NCI-H774 (cell line): ENCODE measurements around the gene SLBP.
"Not testable (repeated sequence)": the region's sequence is repeated elsewhere in the genome, so short reads cannot be mapped to it uniquely, and the experiment has no call there.

Source experiments
- DNase-seq: peaks from one replicate; lab custom pipeline; 2025; lab: John Stamatoyannopoulos, UW

SLBP gene

GRCh38 chr4:1711055-1711570, 1.0 kb downstream of the SLBP start:
- no peak for DNase-seq

GRCh38 chr4:1708581-1708980, 3.5 kb downstream of the SLBP start:
- DNase-seq: no peak

GRCh38 chr4:1706358-1706757, 5.8 kb downstream of the SLBP start:
- no peak for DNase-seq

- no peak for DNase-seq
Measured at GRCh38 chr4:1705732-1706131, 6.4 kb downstream of the SLBP start.

- DNase-seq: no peak
Measured at GRCh38 chr4:1703867-1704266, 8.3 kb downstream of the SLBP start.

GRCh38 chr4:1701671-1702070, 10.4 kb downstream of the SLBP start:
- DNase-seq: not testable (repeated sequence)

- no peak for DNase-seq
Measured at GRCh38 chr4:1695913-1696312, 16.2 kb downstream of the SLBP start.

GRCh38 chr4:1693131-1693896, 18.8 kb downstream of the SLBP start:
- peak; percentile 57 for DNase-seq

- no peak for DNase-seq
Measured at GRCh38 chr4:1691737-1692373, 20.3 kb downstream of the SLBP start.

- no peak for DNase-seq
Measured at GRCh38 chr4:1690698-1691097, 21.4 kb downstream of the SLBP start.

GRCh38 chr4:1686440-1687036, 25.6 kb downstream of the SLBP start:
- no peak for DNase-seq

GRCh38 chr4:1685235-1686150, 26.6 kb downstream of the SLBP start:
- DNase-seq: no peak

GRCh38 chr4:1684506-1685234, 27.4 kb downstream of the SLBP start:
- DNase-seq: no peak

- DNase-seq: peak; percentile 85
Measured at GRCh38 chr4:1683736-1684505, 28.2 kb downstream of the SLBP start, which contains the start of gene FAM53A. Gene FAM53A (minus strand): TSS chr4:1684313. CDS start chr4:1668741, 15,572 bp downstream.

GRCh38 chr4:1683261-1683735, 28.8 kb downstream of the SLBP start:
- no peak for DNase-seq

- DNase-seq: no peak
Measured at GRCh38 chr4:1682860-1683259, 29.3 kb downstream of the SLBP start.

- no peak for DNase-seq
Measured at GRCh38 chr4:1678244-1678643, 33.9 kb downstream of the SLBP start.

GRCh38 chr4:1676605-1677525, 35.3 kb downstream of the SLBP start:
- DNase-seq: no peak

GRCh38 chr4:1675802-1676137, 36.3 kb downstream of the SLBP start:
- DNase-seq: no peak
